MCF 10A (cell line): ENCODE data around the gene LTBP2. TPM values are rescaled to one million over a fixed set of nuclear protein-coding genes. Genes with fewer than 3 reads are reported as not detected.

Experiments
- BruUV-seq: library from RNA; stranded (reverse); fragments of 400-500 nt; replicated peaks from 2 replicates; lab custom pipeline; 2021; lab: Mats Ljungman, UMichigan
- CTCF ChIA-PET: fragments of 300-600 bp; sonication (Branson Sonifier 250); formaldehyde crosslinking; extraction: SDS; loops from one replicate; lab custom pipeline; 2021; ENCODE audit warnings: antibody characterized with exemption, inconsistent platforms; lab: Yijun Ruan, JAX
- POLR2A ChIA-PET: fragments of 300-600, 350-650 bp; sonication (Branson Sonifier 250); formaldehyde crosslinking; extraction: SDS; loops from one replicate; lab custom pipeline; 2020; ENCODE audit warnings: antibody characterized with exemption, inconsistent platforms; lab: Yijun Ruan, JAX
- DNase-seq: peaks from one replicate; pipeline ENCODE4 v3.0.0-alpha.2; 2018; ENCODE audit not compliant: unreplicated experiment
- H3K27ac Mint-ChIP-seq: one replicate; pipeline ENCODE4 v1.8.0; 2022; ENCODE audit warnings: mild to moderate bottlenecking, low read depth, mixed read lengths; ENCODE audit not compliant: unreplicated experiment
- H3K27me3 Mint-ChIP-seq: one replicate; pipeline ENCODE4 v1.8.0; 2022; ENCODE audit warnings: mixed read lengths; ENCODE audit not compliant: insufficient read depth, unreplicated experiment
- H3K36me3 Mint-ChIP-seq: one replicate; pipeline ENCODE4 v1.8.0; 2022; ENCODE audit warnings: mild to moderate bottlenecking, moderate library complexity, mixed read lengths; ENCODE audit not compliant: insufficient read depth, unreplicated experiment
- H3K4me1 Mint-ChIP-seq: one replicate; pipeline ENCODE4 v1.8.0; 2022; ENCODE audit warnings: mixed read lengths; ENCODE audit not compliant: insufficient read depth, unreplicated experiment
- H3K4me3 Mint-ChIP-seq: one replicate; pipeline ENCODE4 v1.8.0; 2022; ENCODE audit warnings: mild to moderate bottlenecking, moderate library complexity, mixed read lengths; ENCODE audit not compliant: unreplicated experiment
- H3K9me3 Mint-ChIP-seq: one replicate; pipeline ENCODE4 v1.8.0; 2022; ENCODE audit warnings: mixed read lengths; ENCODE audit not compliant: unreplicated experiment
- CTCF ChIP-seq: fragments of 200-600 bp; IDR thresholded peaks from one replicate; pipeline ENCODE4 v1.8.0; 2022; ENCODE audit warnings: antibody characterized with exemption, mild to moderate bottlenecking; ENCODE audit not compliant: unreplicated experiment
- intact Hi-C: fragments of 100-400 bp; cut with micrococcal nuclease; formaldehyde crosslinking; loops from 2 replicates; pipeline ENCODE4 v1.14.1; 2022
- total RNA-seq: library from RNA; stranded (reverse); gene quantifications from 2 replicates; pipeline ENCODE4 v1.2.3, GENCODE V29; 2022

The LTBP2 gene
- total RNA-seq, 1 experiment from 2014 or later, result 16.8 TPM

GRCh38 chr14:74594606-74595005 lies 17.4 kb downstream of the LTBP2 start:
- no peak for TF ChIP-seq CTCF
- Mint-ChIP-seq H3K4me1 (peaks cover 7% of the 10 kb centered on the region), H3K4me3 (no peak overlapping the region), H3K27ac (no peak overlapping the region), H3K9me3 (no peaks in the 10 kb centered on the region), H3K27me3 (no peaks in the 10 kb centered on the region), H3K36me3 (no peaks in the 10 kb centered on the region)
- no TSS peak for BruUV-seq
- intact Hi-C loops, result no loop called here
- CTCF ChIA-PET, result interaction anchor here (0.5 to 1.4 kb wide), 4 partner anchors 15 to 103 kb away, joined by 3 to 6 read pairs (median 4); no protein-coding TSS in a partner anchor
- POLR2A ChIA-PET, result interaction anchor here (0.6 to 0.7 kb wide), 2 partner anchors 119 to 717 kb away, joined by 3 read pairs; no protein-coding TSS in a partner anchor
- DNase-seq, result no peak

GRCh38 chr14:74594029-74594428 lies 18.0 kb downstream of the LTBP2 start:
- intact Hi-C loops, result no loop called here
- TF ChIP-seq CTCF, result no peak
- ChIA-PET POLR2A (no interaction called here), CTCF (interaction anchor here (0.5 to 1.4 kb wide), 7 partner anchors 8 to 118 kb away, joined by 3 to 6 read pairs (median 3); no protein-coding TSS in a partner anchor)
- Mint-ChIP-seq H3K27ac (peak overlapping the region; percentile 23), H3K4me3 (no peak overlapping the region), H3K9me3 (no peaks in the 10 kb centered on the region), H3K36me3 (no peaks in the 10 kb centered on the region), H3K4me1 (peaks cover 7% of the 10 kb centered on the region), H3K27me3 (no peaks in the 10 kb centered on the region)
- DNase-seq, result no peak
- no TSS peak for BruUV-seq

- H3K4me3 Mint-ChIP-seq, result no peak overlapping the region
- intact Hi-C loops, result no loop called here
- peak overlapping the region; percentile 23 for H3K27ac Mint-ChIP-seq
- ChIA-PET CTCF (interaction anchor here (0.6 to 1.4 kb wide), 5 partner anchors 9 to 368 kb away, joined by 3 to 4 read pairs (median 3); no protein-coding TSS in a partner anchor), POLR2A (no interaction called here)
- no TSS peak for BruUV-seq
- peaks cover 7% of the 10 kb centered on the region for H3K4me1 Mint-ChIP-seq
- no peaks in the 10 kb centered on the region for H3K36me3 Mint-ChIP-seq
- no peak for DNase-seq
- no peaks in the 10 kb centered on the region for H3K9me3 Mint-ChIP-seq
- no peak for TF ChIP-seq CTCF
- H3K27me3 Mint-ChIP-seq, result no peaks in the 10 kb centered on the region
Measured at GRCh38 chr14:74593241-74593953, 18.6 kb downstream of the LTBP2 start.

GRCh38 chr14:74592476-74593201 lies 19.4 kb downstream of the LTBP2 start:
- no peak overlapping the region for H3K27ac Mint-ChIP-seq
- H3K36me3 Mint-ChIP-seq, result no peaks in the 10 kb centered on the region
- no peak overlapping the region for H3K4me3 Mint-ChIP-seq
- H3K9me3 Mint-ChIP-seq, result no peaks in the 10 kb centered on the region
- CTCF ChIA-PET, result no interaction called here
- no peak for TF ChIP-seq CTCF
- BruUV-seq, result no TSS peak
- intact Hi-C loops, result no loop called here
- POLR2A ChIA-PET, result no interaction called here
- peaks cover 7% of the 10 kb centered on the region for H3K4me1 Mint-ChIP-seq
- no peak for DNase-seq
- H3K27me3 Mint-ChIP-seq, result no peaks in the 10 kb centered on the region
